ENCODE data around the gene KPNA5. TPM values are rescaled to one million over a fixed set of nuclear protein-coding genes. Genes with fewer than 3 reads are reported as not detected.
"Not testable (repeated sequence)": the region's sequence is repeated elsewhere in the genome, so short reads cannot be mapped to it uniquely, and the experiment has no call there.

Gene KPNA5
- total and polyA plus RNA-seq, 8 donors, result 1.4 to 6.5 (median 4.1) TPM

- intact Hi-C loops (cut with DNase I), result no loop called here
- TF ChIP-seq CTCF (IDR thresholded peaks at IDR 0.05), result no peak
- DNase-seq, result no peak
- ATAC-seq, result no peak
- FAIRE-seq, result no peak
- H3K27ac ChIP-seq, result no peak overlapping the region
- 96 to 100% methylated on average over 2 of the region's 2 CpGs for WGBS, 2 donors
- H3K9me3 ChIP-seq, result no peaks in the 10 kb centered on the region
- no peak overlapping the region for H3K4me3 ChIP-seq
- H3K27me3 ChIP-seq, result no peaks in the 10 kb centered on the region
- no peaks in the 10 kb centered on the region for H3K4me1 ChIP-seq
- peaks cover 0 to 6% (median 0%) of the 10 kb centered on the region in 3 donors for H3K36me3 ChIP-seq
Observed at GRCh38 chr6:116714761-116715160, 33.8 kb downstream of the KPNA5 start.

- peaks cover 0 to 7% (median 0%) of the 10 kb centered on the region in 3 donors for H3K36me3 ChIP-seq
- no peak for ATAC-seq
- no peaks in the 10 kb centered on the region for H3K9me3 ChIP-seq
- no peak overlapping the region for H3K27ac ChIP-seq
- no peak for TF ChIP-seq CTCF (IDR thresholded peaks at IDR 0.05)
- H3K27me3 ChIP-seq, result no peaks in the 10 kb centered on the region
- no peaks in the 10 kb centered on the region for H3K4me1 ChIP-seq
- FAIRE-seq, result no peak
- no peak for DNase-seq
- no peak overlapping the region for H3K4me3 ChIP-seq
- intact Hi-C loops (cut with DNase I), result no loop called here
Observed at GRCh38 chr6:116726947-116727346, 45.9 kb downstream of the KPNA5 start.

- intact Hi-C loops (cut with DNase I), result no loop called here
- DNase-seq (no peak), ATAC-seq (no peak), FAIRE-seq (no peak)
- no peak overlapping the region for H3K27ac ChIP-seq
- no peaks in the 10 kb centered on the region for H3K9me3 ChIP-seq
- H3K36me3 ChIP-seq, result no peaks in the 10 kb centered on the region
- no peaks in the 10 kb centered on the region for H3K4me1 ChIP-seq
- TF ChIP-seq CTCF (IDR thresholded peaks at IDR 0.05), result no peak
- H3K27me3 ChIP-seq, result no peaks in the 10 kb centered on the region
- no peak overlapping the region for H3K4me3 ChIP-seq
Observed at GRCh38 chr6:116730513-116730912, 49.5 kb downstream of the KPNA5 start.

- no peak for ATAC-seq
- H3K9me3 ChIP-seq, result no peaks in the 10 kb centered on the region
- DNase-seq, result no peak
- no peaks in the 10 kb centered on the region for H3K4me1 ChIP-seq
- WGBS, 2 donors, result 91 to 97% methylated on average over 3 of the region's 3 CpGs
- intact Hi-C loops (cut with DNase I), result no loop called here
- H3K36me3 ChIP-seq, result no peaks in the 10 kb centered on the region
- no peak for FAIRE-seq
- no peak overlapping the region for H3K27ac ChIP-seq
- H3K27me3 ChIP-seq, result no peaks in the 10 kb centered on the region
- TF ChIP-seq CTCF (IDR thresholded peaks at IDR 0.05), result no peak
- H3K4me3 ChIP-seq, result no peak overlapping the region
Observed at GRCh38 chr6:116737004-116737403, 56.0 kb downstream of the KPNA5 start.

- ATAC-seq; H3K9me3 ChIP-seq; FAIRE-seq; DNase-seq; H3K4me1 ChIP-seq; H3K36me3 ChIP-seq; H3K4me3 ChIP-seq; intact Hi-C loops (cut with DNase I); H3K27me3 ChIP-seq; H3K27ac ChIP-seq: not testable (repeated sequence)
- 83 to 91% methylated on average over 3 of the region's 3 CpGs for WGBS, 2 donors
Observed at GRCh38 chr6:116740486-116740885, 59.5 kb downstream of the KPNA5 start.

GRCh38 chr6:116741571-116741970 is 60.6 kb downstream of the KPNA5 start:
- peaks cover 0 to 5% (median 0%) of the 10 kb centered on the region in 4 donors for H3K9me3 ChIP-seq
- intact Hi-C loops (cut with DNase I), result no loop called here
- 90 to 94% methylated on average over 1 of the region's 1 CpG for WGBS, 2 donors
- no peak for FAIRE-seq
- no peak overlapping the region for H3K4me3 ChIP-seq
- H3K36me3 ChIP-seq, result no peaks in the 10 kb centered on the region
- H3K27me3 ChIP-seq, result no peaks in the 10 kb centered on the region
- TF ChIP-seq CTCF (IDR thresholded peaks at IDR 0.05), result no peak
- H3K27ac ChIP-seq, result no peak overlapping the region
- DNase-seq, result no peak
- no peaks in the 10 kb centered on the region for H3K4me1 ChIP-seq
- no peak for ATAC-seq

Data from pancreas (tissue), 10 donors.